Measurements from ENCODE around the gene SERTAD1.

DNA sequence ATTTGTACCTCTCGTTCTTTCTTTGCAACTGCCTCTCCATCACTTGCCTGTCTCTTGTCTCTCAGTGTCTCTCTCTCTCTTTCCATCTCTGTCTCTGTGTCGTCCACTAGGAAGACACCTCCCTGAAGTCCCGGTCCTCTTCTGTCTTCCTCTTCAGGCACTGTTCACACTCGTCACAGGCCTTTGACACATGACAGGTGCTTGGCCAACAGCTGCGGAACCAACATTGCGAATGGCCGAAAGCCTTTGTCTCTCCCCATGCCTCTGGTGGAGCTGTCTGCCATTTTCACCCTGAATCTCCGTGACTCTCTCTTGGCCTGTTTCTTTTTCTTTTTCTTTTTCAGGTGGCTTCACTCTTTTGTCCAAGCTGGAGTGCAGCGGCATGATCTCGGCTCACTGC, 38.6 kb downstream of the SERTAD1 start:
- no peak for TF ChIP-seq EZH2phosphoT487 (IDR thresholded peaks at IDR 0.05)
- TF ChIP-seq, protein P1, sequence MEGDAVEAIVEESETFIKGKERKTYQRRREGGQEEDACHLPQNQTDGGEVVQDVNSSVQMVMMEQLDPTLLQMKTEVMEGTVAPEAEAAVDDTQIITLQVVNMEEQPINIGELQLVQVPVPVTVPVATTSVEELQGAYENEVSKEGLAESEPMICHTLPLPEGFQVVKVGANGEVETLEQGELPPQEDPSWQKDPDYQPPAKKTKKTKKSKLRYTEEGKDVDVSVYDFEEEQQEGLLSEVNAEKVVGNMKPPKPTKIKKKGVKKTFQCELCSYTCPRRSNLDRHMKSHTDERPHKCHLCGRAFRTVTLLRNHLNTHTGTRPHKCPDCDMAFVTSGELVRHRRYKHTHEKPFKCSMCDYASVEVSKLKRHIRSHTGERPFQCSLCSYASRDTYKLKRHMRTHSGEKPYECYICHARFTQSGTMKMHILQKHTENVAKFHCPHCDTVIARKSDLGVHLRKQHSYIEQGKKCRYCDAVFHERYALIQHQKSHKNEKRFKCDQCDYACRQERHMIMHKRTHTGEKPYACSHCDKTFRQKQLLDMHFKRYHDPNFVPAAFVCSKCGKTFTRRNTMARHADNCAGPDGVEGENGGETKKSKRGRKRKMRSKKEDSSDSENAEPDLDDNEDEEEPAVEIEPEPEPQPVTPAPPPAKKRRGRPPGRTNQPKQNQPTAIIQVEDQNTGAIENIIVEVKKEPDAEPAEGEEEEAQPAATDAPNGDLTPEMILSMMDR (IDR thresholded peaks at IDR 0.05): no peak

Measured in neural progenitor cell (in vitro differentiated cells).